SIG-M5 (cell line): ENCODE data around the gene AMY1B.
"Not testable (repeated sequence)": the region's sequence is repeated elsewhere in the genome, so short reads cannot be mapped to it uniquely, and the experiment has no call there.

Source experiments
- DNase-seq: peaks from one replicate; lab custom pipeline; 2025; lab: John Stamatoyannopoulos, UW

Gene AMY1B

DNA sequence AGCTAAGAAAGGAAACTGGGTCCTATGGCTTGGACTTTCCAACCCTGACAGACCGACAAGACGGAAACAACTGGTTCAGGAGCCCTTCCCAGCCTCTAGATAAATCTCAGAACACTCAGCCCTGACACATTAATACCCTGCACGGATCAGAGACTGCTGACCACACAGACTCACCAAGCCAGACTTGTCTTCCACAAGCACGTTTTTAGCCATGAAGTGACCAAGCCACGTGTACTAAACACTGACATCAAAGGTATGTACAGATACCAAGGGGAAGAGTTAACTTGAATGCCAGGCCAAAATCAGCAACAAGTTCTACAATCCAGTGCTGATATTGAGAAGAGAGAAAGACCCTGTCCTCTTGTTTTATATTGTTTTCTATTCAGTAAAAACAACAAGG is at the start of gene AMY1B:
TSS of gene AMY1B (minus strand) at position 101 of the 400 bp plus-strand sequence. CDS start 571 bp downstream, outside the sequence.
- DNase-seq = not testable (repeated sequence)

DNA sequence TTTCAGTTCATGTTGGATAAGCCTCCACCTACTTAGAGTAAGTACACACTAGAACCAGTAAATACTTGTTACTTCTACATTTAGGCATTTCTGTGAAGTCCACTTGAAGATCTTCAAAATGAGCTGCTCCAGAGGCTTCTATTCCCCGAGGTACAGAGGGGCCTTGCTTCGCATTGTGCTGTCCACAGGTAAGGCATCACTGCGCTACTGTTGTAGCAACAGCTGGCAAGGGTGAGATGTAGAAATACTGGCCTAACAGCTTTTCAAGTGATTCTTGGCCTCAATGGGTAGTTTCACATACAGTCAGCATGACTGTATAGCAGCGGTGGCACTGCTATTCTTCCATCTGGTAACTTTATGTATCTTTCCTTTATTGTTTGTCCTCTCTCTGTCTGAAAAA is 49.0 kb upstream of the AMY1B start:
- not testable (repeated sequence) for DNase-seq

- DNase-seq = not testable (repeated sequence)
These were observed 48.4 kb upstream of the AMY1B start for GRCh38 chr1:103744449-103744848.

- DNase-seq = not testable (repeated sequence)
These were observed 42.0 kb upstream of the AMY1B start for GRCh38 chr1:103738031-103738430.

GRCh38 chr1:103735334-103735733 is 39.3 kb upstream of the AMY1B start:
- DNase-seq = not testable (repeated sequence)

DNA sequence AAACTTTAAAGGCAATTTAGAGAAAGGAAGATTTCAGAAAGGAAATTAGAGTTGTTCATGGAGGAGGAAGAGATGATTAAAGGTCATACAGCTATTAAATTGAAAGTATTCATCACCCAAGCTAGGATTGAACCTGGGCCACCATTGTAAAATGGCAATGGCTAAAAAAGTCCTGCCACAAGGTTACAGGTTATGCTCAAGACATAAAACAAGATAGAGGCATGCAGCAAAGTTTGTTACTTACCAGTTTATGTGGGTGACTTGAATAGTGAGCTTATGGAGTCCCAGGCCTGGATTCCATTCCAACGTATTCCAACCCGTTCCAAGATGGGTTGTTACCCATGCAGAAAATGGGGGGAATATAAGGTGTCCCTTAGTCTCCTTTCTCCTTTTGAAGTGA is 25.5 kb upstream of the AMY1B start:
- not testable (repeated sequence) for DNase-seq

- not testable (repeated sequence) for DNase-seq
These were observed 21.4 kb upstream of the AMY1B start for GRCh38 chr1:103717404-103717803.

GRCh38 chr1:103710381-103710780 is 14.4 kb upstream of the AMY1B start:
- DNase-seq = not testable (repeated sequence)

DNA sequence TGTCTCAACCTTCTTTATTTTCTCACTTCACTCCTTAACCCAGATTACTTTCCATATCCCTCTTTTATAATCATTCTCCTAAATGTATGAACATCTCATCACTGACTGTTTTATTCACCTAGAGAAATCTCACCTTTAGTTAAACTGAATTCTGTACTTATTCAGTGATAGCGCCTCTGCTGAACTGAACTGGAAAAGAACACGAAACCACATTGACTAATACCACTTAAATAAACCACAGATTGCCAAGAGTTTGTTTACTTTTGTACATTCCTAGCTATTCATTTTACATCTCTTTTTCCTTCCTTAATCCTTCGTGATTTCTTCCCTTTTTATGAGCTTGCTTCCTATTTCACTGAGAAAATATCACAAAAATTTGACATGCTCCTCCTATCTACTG is 11.7 kb upstream of the AMY1B start:
- not testable (repeated sequence) for DNase-seq

DNA sequence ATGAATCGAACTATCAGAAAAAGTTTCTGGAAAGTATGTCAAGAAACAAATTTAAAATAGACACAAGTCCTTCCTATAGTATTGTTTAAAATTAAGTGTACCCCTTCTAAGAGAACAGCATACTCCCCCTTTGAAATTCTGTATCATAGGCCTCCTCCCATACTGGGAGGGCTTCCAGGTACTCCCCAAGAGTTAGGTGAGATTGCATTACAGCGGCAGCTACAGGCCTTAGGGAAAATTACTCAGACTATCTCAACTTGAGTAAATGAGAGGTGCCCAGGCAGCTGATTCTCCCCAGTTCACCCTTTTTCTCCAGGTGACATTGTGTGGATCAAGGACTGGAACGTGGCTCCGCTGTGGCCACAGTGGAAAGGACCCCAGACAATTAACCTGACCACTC is 5.2 kb upstream of the AMY1B start:
- not testable (repeated sequence) for DNase-seq

GRCh38 chr1:103700669-103701068 is 4.7 kb upstream of the AMY1B start:
- DNase-seq = not testable (repeated sequence)

DNA sequence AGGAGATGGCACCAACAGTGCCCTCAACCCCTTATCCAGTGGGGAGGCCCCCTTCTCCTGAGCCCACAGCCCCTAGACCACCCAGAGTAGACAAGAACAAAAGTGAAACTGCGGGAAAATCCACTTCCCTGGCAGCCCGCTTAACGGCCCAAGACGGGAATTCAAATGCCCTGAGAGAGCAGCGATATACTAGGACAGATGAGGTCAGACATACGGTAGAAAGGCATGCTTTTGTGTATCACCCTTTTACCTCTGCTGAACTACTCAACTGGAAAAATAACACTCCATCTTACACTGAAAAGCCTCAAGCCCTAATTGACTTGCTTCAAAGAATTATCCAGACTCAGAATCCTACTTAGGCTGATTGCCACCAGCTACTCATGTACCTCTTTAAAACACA is 1.4 kb upstream of the AMY1B start:
- DNase-seq = not testable (repeated sequence)

GRCh38 chr1:103676335-103676734 is 19.7 kb downstream of the AMY1B start:
- not testable (repeated sequence) for DNase-seq

DNA sequence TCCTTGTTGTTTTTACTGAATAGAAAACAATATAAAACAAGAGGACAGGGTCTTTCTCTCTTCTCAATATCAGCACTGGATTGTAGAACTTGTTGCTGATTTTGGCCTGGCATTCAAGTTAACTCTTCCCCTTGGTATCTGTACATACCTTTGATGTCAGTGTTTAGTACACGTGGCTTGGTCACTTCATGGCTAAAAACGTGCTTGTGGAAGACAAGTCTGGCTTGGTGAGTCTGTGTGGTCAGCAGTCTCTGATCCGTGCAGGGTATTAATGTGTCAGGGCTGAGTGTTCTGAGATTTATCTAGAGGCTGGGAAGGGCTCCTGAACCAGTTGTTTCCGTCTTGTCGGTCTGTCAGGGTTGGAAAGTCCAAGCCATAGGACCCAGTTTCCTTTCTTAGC is 40.5 kb downstream of the AMY1B start, which contains the start of gene AMY1A:
TSS of gene AMY1A (plus strand) at position 301 of the 400 bp plus-strand sequence. CDS start 571 bp downstream, outside the sequence.
- not testable (repeated sequence) for DNase-seq

- DNase-seq = not testable (repeated sequence)
These were observed 41.9 kb downstream of the AMY1B start for GRCh38 chr1:103654133-103654532.

DNA sequence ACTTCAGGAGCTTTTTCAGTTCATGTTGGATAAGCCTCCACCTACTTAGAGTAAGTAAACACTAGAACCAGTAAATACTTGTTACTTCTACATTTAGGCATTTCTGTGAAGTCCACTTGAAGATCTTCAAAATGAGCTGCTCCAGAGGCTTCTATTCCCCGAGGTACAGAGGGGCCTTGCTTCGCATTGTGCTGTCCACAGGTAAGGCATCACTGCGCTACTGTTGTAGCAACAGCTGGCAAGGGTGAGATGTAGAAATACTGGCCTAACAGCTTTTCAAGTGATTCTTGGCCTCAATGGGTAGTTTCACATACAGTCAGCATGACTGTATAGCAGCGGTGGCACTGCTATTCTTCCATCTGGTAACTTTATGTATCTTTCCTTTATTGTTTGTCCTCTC is 45.1 kb downstream of the AMY1B start:
- not testable (repeated sequence) for DNase-seq

DNA sequence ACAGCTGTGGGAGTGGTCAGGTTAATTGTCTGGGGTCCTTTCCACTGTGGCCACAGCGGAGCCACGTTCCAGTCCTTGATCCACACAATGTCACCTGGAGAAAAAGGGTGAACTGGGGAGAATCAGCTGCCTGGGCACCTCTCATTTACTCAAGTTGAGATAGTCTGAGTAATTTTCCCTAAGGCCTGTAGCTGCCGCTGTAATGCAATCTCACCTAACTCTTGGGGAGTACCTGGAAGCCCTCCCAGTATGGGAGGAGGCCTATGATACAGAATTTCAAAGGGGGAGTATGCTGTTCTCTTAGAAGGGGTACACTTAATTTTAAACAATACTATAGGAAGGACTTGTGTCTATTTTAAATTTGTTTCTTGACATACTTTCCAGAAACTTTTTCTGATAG is 45.7 kb downstream of the AMY1B start:
- DNase-seq = not testable (repeated sequence)

DNA sequence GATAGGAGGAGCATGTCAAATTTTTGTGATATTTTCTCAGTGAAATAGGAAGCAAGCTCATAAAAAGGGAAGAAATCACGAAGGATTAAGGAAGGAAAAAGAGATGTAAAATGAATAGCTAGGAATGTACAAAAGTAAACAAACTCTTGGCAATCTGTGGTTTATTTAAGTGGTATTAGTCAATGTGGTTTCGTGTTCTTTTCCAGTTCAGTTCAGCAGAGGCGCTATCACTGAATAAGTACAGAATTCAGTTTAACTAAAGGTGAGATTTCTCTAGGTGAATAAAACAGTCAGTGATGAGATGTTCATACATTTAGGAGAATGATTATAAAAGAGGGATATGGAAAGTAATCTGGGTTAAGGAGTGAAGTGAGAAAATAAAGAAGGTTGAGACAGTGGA is 52.1 kb downstream of the AMY1B start:
- DNase-seq = not testable (repeated sequence)

DNA sequence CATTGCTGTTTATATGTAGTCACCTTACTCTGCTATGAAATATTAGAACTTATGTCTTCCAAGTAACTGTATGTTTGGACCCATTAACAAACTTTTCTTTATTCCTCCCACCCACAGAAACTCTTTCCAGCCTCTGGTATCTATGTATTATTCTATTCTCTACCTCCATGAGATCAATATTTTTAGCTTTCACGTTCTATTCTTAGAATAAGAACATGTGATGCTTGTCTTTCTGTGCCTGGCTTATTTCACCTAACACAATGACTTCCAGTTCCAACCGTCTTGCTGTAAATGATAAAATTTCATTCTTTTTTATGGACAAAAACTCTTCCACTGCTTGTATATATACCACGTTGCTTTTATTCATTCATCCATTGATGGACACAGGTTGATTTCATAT is 54.8 kb downstream of the AMY1B start:
- DNase-seq = not testable (repeated sequence)
